Neutrophil (primary cell): ENCODE measurements around the gene CGN.

Experiments
- H3K27ac ChIP-seq: fragments of 200-600 bp; sonication (generic); 2 replicates; pipeline ENCODE4 v1.5.1; 2016; ENCODE audit warnings: mild to moderate bottlenecking, moderate library complexity
- H3K27me3 ChIP-seq: fragments of 200-600 bp; sonication (generic); 2 replicates; pipeline ENCODE4 v1.6.0; 2016; ENCODE audit warnings: mild to moderate bottlenecking
- H3K36me3 ChIP-seq: fragments of 200-600 bp; sonication (generic); 2 replicates; pipeline ENCODE4 v1.5.1; 2017
- H3K4me1 ChIP-seq, 2 experiments: fragments of 200-600 bp in 1 of 2; sonication (generic) in 1 of 2; 1 replicate in 1 of 2; 2 replicates in 1 of 2; pipeline versions ENCODE4 v1.5.1 to v1.6.1; 2013 to 2016; ENCODE audit warnings: low read depth in 1 of 2, low read length in 1 of 2, mild to moderate bottlenecking in 1 of 2, moderate library complexity in 1 of 2; ENCODE audit not compliant: control insufficient read depth in 1 of 2, insufficient read depth in 1 of 2
- H3K4me3 ChIP-seq, 2 experiments: fragments of 200-600 bp in 1 of 2; sonication (generic) in 1 of 2; 1 replicate in 1 of 2; 2 replicates in 1 of 2; pipeline ENCODE4 v1.5.1; 2013 to 2016; ENCODE audit warnings: low read depth in 1 of 2, low read length in 1 of 2, mild to moderate bottlenecking in 1 of 2, moderate library complexity in 1 of 2
- H3K9me3 ChIP-seq: fragments of 200-600 bp; sonication (generic); 2 replicates; pipeline ENCODE4 v1.5.1; 2016
- CTCF ChIP-seq: fragments of 200-600 bp; sonication (generic); IDR thresholded peaks from 2 replicates; pipeline ENCODE4 v1.5.1; 2016; ENCODE audit warnings: antibody characterized with exemption

Gene CGN

GRCh38 chr1:151523326-151523725, 12.1 kb downstream of the CGN start:
- Histone ChIP-seq H3K4me1 (no peaks in the 10 kb centered on the region), H3K27me3 (peaks cover 10% of the 10 kb centered on the region)
- TF ChIP-seq CTCF: no peak

GRCh38 chr1:151524736-151525135, 13.5 kb downstream of the CGN start:
- Histone ChIP-seq H3K36me3 (no peaks in the 10 kb centered on the region), H3K9me3 (no peaks in the 10 kb centered on the region), H3K4me3 (no peak overlapping the region), H3K27ac (no peak overlapping the region), H3K27me3 (peaks cover 15% of the 10 kb centered on the region), H3K4me1 (no peaks in the 10 kb centered on the region)
- no peak for TF ChIP-seq CTCF

More at GRCh38 chr1:151523326-151523725, 12.1 kb downstream of the CGN start:
- Histone ChIP-seq H3K27ac (no peak overlapping the region), H3K4me3 (no peak overlapping the region), H3K36me3 (no peaks in the 10 kb centered on the region), H3K9me3 (no peaks in the 10 kb centered on the region)

GRCh38 chr1:151526735-151527525, 15.7 kb downstream of the CGN start:
- Histone ChIP-seq H3K27me3 (peaks cover 7% of the 10 kb centered on the region), H3K27ac (no peak overlapping the region), H3K4me3 (no peak overlapping the region), H3K9me3 (no peaks in the 10 kb centered on the region), H3K36me3 (no peaks in the 10 kb centered on the region), H3K4me1 (no peaks in the 10 kb centered on the region)
- no peak for TF ChIP-seq CTCF

- no peak overlapping the region for H3K4me3 ChIP-seq
- no peak for TF ChIP-seq CTCF
These were observed 18.1 kb downstream of the CGN start for GRCh38 chr1:151529211-151529702.

GRCh38 chr1:151529781-151530180, 18.6 kb downstream of the CGN start:
- no peaks in the 10 kb centered on the region for H3K9me3 ChIP-seq
- no peaks in the 10 kb centered on the region for H3K36me3 ChIP-seq
- H3K27ac ChIP-seq: no peak overlapping the region
- no peaks in the 10 kb centered on the region for H3K4me1 ChIP-seq
- no peak for TF ChIP-seq CTCF
- no peak overlapping the region for H3K4me3 ChIP-seq
- H3K27me3 ChIP-seq: peaks cover 6% of the 10 kb centered on the region

More at GRCh38 chr1:151529211-151529702, 18.1 kb downstream of the CGN start:
- Histone ChIP-seq H3K4me1 (no peaks in the 10 kb centered on the region), H3K27me3 (peaks cover 6% of the 10 kb centered on the region), H3K27ac (no peak overlapping the region), H3K9me3 (no peaks in the 10 kb centered on the region), H3K36me3 (no peaks in the 10 kb centered on the region)
